ENCODE results near the gene PLCH2. TPM values are rescaled to one million over a fixed set of nuclear protein-coding genes. Genes with fewer than 3 reads are reported as not detected.

PLCH2 gene
- total and polyA plus RNA-seq, 9 of the 15 experiments (the other 6 are each of a cell fraction or from before 2014, with no cell fraction given): 0.16 TPM; not detected in 8

- no TSS peak for BruUV-seq (replicated peaks)
- no peak overlapping the region for H3K27ac ChIP-seq (ENCODE audit: extremely low read depth, low read depth, low read length)
- ChIA-PET POLR2A (interaction anchor here (0.5 to 0.7 kb wide), 3 partner anchors 18 to 318 kb away, joined by 3 to 4 read pairs (median 3); no protein-coding TSS in a partner anchor), CTCF (ENCODE audit: low intra/inter-chr PET ratio) (no interaction called here)
- DNase-seq (ENCODE audit: extremely low read depth in 1 of 4, low spot score in 3 of 4) (no peak), ATAC-seq (no peak), FAIRE-seq (no peak)
- intact Hi-C loops (cut with micrococcal nuclease) (no loop called here), in situ Hi-C loops (cut with MboI) (loop anchor here (5.0 to 25.0 kb wide), 2 partner anchors 127 to 352 kb away; partner anchors contain the start of genes FAAP20 and PEX10)
- H3K79me2 ChIP-seq (ENCODE audit: control insufficient read depth, insufficient read depth, low read length): no peaks in the 10 kb centered on the region
- H4K20me1 ChIP-seq (replicated peaks; ENCODE audit: control insufficient read depth, insufficient read depth, low read length): no peaks in the 10 kb centered on the region
- no peak overlapping the region for H3K4me3 ChIP-seq
- no peak overlapping the region for H3K4me2 ChIP-seq (ENCODE audit: insufficient read depth, low read length)
- no peak overlapping the region for H2AFZ ChIP-seq (ENCODE audit: low read depth, low read length)
- no peaks in the 10 kb centered on the region for H3K36me3 ChIP-seq (ENCODE audit: control insufficient read depth, insufficient read depth, low read length)
- H3K9me3 ChIP-seq (replicated peaks; ENCODE audit: control insufficient read depth, insufficient read depth, low read depth, low read length): no peaks in the 10 kb centered on the region
- WGBS (ENCODE audit: insufficient coverage, low coverage, missing lambda C conversion rate): 31% methylated on average over 8 of the region's 8 CpGs
- H3K4me1 ChIP-seq (replicated peaks in 1 of 2; ENCODE audit: control insufficient read depth in 2 of 2, insufficient read depth in 2 of 2, low read length in 2 of 2): peaks cover 33 to 78% of the 10 kb centered on the region in 2 experiments
- peaks cover 10 to 38% of the 10 kb centered on the region in 2 experiments; a peak in 4 of 5 replicates for H3K27me3 ChIP-seq (ENCODE audit: control insufficient read depth in 2 of 2, insufficient read depth in 2 of 2, low read length in 2 of 2)
- peaks cover 3% of the 10 kb centered on the region for H3K9me1 ChIP-seq (ENCODE audit: control insufficient read depth, insufficient read depth, low read length)
- TF ChIP-seq PTBP1 (IDR thresholded peaks at IDR 0.05; ENCODE audit: low read depth, low read length) (0 out of 2 replicates have a peak, but pooled peaks have one; percentile 13), BCOR (IDR thresholded peaks at IDR 0.05) (peak; percentile 83), MAX (CRISPR knock-in tag; IDR thresholded peaks at IDR 0.05) (no peak), HMG20A (CRISPR knock-in tag; conservative IDR thresholded peaks at IDR 0.05) (no peak), KDM1A (IDR thresholded peaks at IDR 0.05) (peak in 1 of 2 experiments; percentile 41; a peak in 2 of 4 replicates), SMARCA5 (IDR thresholded peaks at IDR 0.05) (peak; percentile 30; the same call in 1 of the 2 replicates)
- H3K9ac ChIP-seq (ENCODE audit: insufficient read depth in 1 of 2, low read depth in 2 of 2, low read length in 2 of 2): no peak overlapping the region
These were observed 62.8 kb downstream of the PLCH2 start for GRCh38 chr1:2538872-2539271.
